Middle frontal gyrus (tissue), 1 donor: ENCODE measurements around the gene TBATA.

ENCODE experiments used
- DNase-seq: peaks from one replicate; pipeline ENCODE4 v3.0.0-alpha.2; 2015; ENCODE audit warnings: low spot score; ENCODE audit errors: extremely low spot score

The TBATA gene

GRCh38 chr10:70762441-70763175, 22.6 kb downstream of the TBATA start:
- DNase-seq, result no peak

DNA sequence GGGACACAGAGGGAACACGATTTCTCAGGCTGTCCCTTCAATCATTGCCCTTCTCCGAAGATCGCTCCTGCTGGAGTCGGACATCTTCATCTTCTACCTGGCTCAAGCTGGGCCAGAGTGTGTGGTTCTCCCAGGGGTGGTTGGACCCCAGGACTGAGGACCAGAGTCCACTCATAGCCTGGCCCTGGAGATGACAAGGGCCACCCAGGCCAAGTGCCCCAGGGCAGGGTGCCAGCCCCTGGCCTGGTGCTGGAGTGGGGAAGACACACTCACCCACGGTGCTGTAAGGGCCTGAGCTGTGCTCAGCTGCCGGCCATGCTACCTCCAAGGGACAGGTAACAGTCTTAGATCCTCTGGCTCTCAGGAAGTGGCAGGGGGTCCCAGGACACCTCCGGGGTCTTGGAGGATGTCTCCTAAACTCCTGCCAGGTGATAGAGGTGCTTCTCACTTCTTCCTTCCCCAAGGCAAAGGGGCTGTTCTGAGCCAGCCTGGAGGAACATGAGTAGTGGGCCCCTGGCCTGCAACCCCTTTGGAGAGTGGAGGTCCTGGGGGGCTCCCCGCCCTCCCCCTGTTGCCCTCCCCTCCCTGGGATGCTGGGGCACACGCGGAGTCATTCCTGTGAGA, 23.3 kb downstream of the TBATA start:
- DNase-seq, result no peak

- DNase-seq, result no peak
Observed at GRCh38 chr10:70761031-70761601, 24.1 kb downstream of the TBATA start.

- no peak for DNase-seq
Observed at GRCh38 chr10:70760271-70760787, 24.8 kb downstream of the TBATA start.

- DNase-seq, result no peak
Observed at GRCh38 chr10:70759781-70760180, 25.4 kb downstream of the TBATA start.

GRCh38 chr10:70758757-70759514, 26.2 kb downstream of the TBATA start:
- DNase-seq, result peak; percentile 82

GRCh38 chr10:70757856-70758255, 27.3 kb downstream of the TBATA start:
- DNase-seq, result no peak

DNA sequence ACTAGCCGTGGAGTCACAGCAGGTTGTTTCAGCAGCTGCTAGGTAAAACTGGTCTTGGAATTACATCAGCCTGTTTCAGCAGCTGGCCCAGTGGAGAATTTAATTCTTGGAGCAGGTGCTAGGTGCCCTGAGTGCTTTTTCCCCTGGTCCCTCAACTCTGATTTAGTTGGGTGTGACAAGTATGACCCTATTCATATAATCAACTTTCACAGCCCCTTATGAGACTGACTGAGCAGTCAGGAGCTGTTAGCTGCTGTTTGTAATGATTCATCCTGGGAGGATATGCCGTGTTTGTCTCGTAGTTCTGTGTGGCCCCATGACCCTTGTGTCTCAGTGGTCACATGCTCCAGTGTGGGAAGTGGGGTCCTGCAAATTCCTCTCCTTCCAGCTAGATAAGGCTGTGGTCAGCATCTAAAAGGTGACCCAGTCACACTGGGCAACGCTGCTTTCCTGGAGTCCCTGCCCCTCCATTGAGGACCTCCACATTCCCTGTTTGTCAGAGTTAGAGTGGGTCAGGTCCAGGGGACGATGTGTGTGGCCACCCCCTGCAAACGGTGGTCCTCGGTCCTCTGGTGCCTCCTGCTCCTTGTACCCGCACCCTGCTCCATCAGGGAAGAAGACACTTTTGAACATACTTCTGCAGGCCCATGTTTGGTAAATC, 28.3 kb downstream of the TBATA start:
- no peak for DNase-seq

DNA sequence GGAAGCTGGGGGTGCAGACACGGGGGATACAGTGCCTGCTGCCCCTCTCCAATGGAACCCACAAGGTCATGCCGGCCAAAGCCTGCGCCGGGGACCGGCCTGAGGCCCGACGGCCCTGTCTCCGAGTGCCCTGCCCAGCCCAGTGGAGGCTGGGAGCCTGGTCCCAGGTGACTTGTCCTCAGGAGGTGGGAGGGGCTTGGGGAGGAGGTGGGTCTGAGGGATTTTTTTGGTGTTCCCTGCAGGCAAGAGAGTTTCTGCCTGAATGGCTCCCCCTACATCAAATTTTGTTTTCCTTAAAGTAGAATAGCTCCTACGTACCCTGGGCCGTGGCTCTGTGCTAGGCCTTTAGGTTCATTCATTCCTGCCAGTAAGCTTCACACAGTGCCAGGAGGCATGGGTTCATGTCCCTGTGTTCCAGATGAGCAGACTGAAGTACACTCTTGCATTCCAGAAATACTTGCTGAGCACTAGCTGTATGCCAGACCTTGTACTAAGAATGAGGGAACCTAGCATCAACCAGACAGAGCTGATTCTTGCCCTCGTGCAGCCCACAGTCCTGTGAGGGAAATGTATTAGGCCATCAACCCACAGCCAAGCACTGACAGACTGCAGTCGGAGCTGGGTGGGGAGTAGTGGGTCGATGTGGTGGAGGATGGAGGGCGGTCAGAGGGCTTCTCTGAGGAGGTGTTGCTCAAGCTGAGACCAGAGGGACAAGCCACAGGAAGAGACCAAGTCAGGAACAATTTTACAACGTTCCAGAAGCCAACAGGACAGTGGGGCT, 31.1 kb downstream of the TBATA start:
- DNase-seq, result no peak

DNA sequence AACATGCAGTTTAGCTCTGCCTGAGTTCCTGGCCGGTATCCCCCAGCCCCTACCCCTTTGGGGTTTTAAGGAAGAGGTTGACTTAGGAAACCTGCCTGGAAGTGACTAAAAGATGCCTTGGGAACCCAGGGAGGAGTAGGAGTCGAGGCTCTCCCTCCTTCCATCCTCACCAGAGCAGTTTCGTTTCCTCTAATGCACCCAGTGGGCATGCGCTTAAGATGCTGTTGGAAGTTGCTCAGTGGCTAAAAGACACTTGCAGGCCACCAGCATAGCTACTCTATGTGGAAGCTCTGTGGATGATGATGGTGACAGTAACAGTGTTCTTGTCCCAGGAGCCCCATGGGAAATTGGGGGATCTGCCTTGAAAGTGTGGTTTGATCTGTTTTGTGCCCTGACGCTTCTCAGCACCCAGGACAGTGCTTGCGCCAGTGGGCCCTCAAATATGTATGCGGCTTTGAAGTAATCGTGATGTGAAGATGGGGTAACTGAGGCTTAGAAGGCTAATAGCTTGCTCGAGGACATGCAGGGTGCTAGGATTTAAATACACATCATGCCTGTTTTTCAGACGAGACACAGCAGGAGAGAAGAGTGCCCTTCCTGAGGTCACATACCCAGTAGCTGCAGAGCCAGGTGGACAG, 32.0 kb downstream of the TBATA start:
- DNase-seq, result no peak

DNA sequence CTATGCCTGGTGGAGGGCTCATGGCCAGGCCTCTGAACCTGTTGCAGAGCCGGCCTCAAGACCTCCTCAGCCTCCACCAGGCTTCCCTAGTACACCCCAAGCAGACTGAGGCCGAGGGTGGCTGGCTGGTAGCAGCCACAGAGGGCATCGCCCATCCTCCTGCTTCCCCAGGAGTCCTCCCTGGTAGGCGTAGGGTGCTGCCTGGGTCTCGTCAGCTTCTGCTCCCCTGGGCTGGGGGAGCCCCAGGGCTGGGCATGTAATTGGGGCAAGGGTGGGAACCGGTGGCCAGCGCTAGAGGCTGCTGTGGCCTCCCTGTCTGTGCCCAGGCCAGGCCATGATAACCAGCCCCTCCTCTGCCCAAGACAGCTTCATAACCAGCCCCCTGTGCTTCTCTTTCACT, 32.6 kb downstream of the TBATA start:
- no peak for DNase-seq

DNA sequence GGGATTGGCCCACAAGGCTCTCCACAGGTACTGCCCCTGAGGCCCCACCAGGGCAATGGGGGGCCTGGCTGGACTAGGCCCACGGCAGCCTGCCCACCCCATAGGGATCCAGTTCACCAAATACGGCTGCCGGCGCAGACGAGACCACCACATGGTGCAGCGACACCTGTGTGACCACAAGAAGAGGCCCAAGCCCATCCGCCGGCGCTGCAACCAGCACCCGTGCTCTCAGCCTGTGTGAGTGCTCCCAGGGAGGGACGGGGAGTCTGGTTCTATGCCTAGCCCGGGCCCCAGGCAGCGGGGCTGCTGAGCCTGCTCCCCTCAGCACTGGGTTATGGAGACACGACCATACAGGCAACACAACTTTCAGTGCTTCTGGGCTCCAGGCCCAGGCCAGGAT, 33.2 kb downstream of the TBATA start:
- no peak for DNase-seq

- DNase-seq, result no peak
Observed at GRCh38 chr10:70751356-70751755, 33.8 kb downstream of the TBATA start.

GRCh38 chr10:70750156-70750703, 34.9 kb downstream of the TBATA start:
- no peak for DNase-seq

GRCh38 chr10:70749756-70750155, 35.4 kb downstream of the TBATA start:
- no peak for DNase-seq

DNA sequence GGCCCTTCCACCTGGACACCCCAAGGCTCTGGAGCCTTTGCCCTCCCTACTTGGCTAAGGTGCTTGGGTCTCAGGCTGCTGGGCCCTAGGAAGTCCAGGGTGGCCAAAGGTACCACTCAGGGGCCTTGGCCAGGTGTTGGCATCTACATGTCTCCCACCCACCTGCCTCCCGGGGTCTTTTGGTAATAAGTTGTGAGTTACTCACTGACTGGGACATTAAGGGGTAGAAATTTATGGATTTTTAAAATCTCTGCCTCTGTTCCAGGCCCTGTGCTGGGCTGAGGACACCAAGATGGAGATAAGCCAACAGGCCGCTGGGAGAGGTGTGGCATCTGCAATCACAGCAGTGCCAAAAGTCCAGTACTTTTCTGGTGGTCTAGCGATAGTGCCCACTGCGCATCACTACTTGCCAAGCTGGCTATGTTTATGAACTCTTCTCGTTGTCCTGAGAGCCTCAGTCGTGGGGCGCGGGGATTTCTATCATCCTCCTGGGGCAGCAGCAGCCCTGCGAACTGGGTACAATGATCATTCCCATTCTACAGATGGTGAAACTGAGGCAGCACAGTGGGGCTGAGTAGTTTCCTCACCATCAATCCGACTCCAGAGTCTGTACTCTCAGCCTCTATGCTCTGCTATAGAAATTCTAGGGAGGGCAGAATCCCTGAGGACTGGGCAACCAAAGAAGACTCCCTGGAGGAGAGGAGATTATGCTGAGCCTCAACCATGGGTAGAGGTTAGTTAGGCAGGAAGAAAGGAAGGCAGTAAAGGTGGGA, 36.2 kb downstream of the TBATA start:
- DNase-seq, result no peak

DNA sequence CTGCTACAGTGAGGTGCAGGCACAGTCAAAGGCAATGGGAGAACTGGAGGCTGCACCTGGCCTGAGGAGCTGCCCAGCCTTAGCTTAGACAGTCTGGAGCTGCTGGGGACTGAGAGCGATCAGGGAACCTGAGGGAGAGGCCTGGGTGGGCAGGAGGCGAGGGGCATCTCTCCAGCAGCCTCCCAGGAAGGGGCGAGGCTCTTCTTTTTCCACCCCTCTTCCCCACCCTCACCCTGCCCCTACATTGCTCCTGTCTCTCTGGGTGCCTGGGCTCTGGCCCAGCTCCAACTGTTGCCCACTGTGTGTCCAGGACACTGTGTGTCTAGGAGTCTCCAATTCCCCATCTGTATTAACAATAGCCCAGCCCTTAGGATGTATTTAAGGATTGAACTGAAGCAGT, 36.9 kb downstream of the TBATA start:
- no peak for DNase-seq

GRCh38 chr10:70747192-70747965, 37.8 kb downstream of the TBATA start:
- DNase-seq, result no peak
